ENCODE results near the gene RAB11FIP3.

DNA sequence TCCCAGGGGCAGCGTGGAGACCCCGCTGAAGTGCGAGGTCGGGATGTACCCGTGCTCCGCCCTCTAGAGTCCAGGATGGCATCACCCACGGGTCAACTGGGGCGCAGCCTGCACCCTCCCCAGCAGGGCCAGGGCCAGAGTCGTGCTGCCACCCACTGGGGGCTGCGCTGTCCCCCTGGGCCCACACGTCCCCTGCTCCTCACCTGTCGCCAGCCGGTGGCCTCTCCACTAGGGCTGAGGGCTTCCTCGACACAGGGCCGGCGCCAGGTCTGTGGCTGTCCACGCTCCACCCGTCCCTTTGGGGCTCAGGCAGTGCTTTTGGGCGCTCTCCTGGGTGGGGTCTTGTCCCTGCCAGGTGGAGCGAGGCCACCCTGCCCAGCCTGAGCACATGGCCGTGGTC, 123.1 kb downstream of the RAB11FIP3 start:
- TF ChIP-seq EZH2phosphoT487 (IDR thresholded peaks at IDR 0.05; ENCODE audit: borderline replicate concordance) (no peak), SP1 (IDR thresholded peaks at IDR 0.05; ENCODE audit: low read depth) (no peak), POLR2AphosphoS5 (IDR thresholded peaks at IDR 0.05; ENCODE audit: low read depth, low read length) (no peak), POLR2A (IDR thresholded peaks at IDR 0.05; ENCODE audit: borderline replicate concordance, extremely low read depth, insufficient read depth, insufficient read length) (no peak), TCF7L2 (IDR thresholded peaks at IDR 0.05; ENCODE audit: borderline replicate concordance, extremely low read depth, insufficient read depth, insufficient read length) (no peak), ZFX (IDR thresholded peaks at IDR 0.05) (no peak), YY1 (IDR thresholded peaks at IDR 0.05; ENCODE audit: extremely low read depth, insufficient replicate concordance, low read depth, low read length) (no peak)
- TF ChIP-seq, protein P1, sequence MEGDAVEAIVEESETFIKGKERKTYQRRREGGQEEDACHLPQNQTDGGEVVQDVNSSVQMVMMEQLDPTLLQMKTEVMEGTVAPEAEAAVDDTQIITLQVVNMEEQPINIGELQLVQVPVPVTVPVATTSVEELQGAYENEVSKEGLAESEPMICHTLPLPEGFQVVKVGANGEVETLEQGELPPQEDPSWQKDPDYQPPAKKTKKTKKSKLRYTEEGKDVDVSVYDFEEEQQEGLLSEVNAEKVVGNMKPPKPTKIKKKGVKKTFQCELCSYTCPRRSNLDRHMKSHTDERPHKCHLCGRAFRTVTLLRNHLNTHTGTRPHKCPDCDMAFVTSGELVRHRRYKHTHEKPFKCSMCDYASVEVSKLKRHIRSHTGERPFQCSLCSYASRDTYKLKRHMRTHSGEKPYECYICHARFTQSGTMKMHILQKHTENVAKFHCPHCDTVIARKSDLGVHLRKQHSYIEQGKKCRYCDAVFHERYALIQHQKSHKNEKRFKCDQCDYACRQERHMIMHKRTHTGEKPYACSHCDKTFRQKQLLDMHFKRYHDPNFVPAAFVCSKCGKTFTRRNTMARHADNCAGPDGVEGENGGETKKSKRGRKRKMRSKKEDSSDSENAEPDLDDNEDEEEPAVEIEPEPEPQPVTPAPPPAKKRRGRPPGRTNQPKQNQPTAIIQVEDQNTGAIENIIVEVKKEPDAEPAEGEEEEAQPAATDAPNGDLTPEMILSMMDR (IDR thresholded peaks at IDR 0.05 in 2 of 3, conservative IDR thresholded peaks at IDR 0.05 in 1 of 3; ENCODE audit: borderline replicate concordance in 1 of 3, insufficient read depth in 1 of 3, low read depth in 2 of 3, low read length in 2 of 3), result no peak
- TF ChIP-seq, protein P2, sequence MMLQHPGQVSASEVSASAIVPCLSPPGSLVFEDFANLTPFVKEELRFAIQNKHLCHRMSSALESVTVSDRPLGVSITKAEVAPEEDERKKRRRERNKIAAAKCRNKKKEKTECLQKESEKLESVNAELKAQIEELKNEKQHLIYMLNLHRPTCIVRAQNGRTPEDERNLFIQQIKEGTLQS (IDR thresholded peaks at IDR 0.05), result no peak
